Activated CD4-positive, alpha-beta T cell treated with anti-CD3 and anti-CD28 coated beads, Interleukin-2, Interleukin-4, amounts not matched to agents 100 ng/mL and 50 ng/mL, durations not matched to agents 16 hours and 8 hours (primary cell): Measurements from ENCODE around the gene ABHD17A.

ENCODE experiments used
- DNase-seq: peaks from one replicate; pipeline ENCODE4 v3.0.0-alpha.2; 2020; ENCODE audit warnings: low spot score

The ABHD17A gene

GRCh38 chr19:1837625-1838105 lies 47.6 kb downstream of the ABHD17A start:
- no peak for DNase-seq

- no peak for DNase-seq
Observed at GRCh38 chr19:1837222-1837565, 48.1 kb downstream of the ABHD17A start.

- DNase-seq: no peak
Observed at GRCh38 chr19:1836458-1837221, 48.7 kb downstream of the ABHD17A start.

- no peak for DNase-seq
Observed at GRCh38 chr19:1833540-1833939, 51.8 kb downstream of the ABHD17A start.

GRCh38 chr19:1832046-1832663 lies 53.1 kb downstream of the ABHD17A start:
- no peak for DNase-seq

GRCh38 chr19:1830978-1831377 lies 54.3 kb downstream of the ABHD17A start:
- DNase-seq: no peak

- DNase-seq: no peak
Observed at GRCh38 chr19:1830568-1830967, 54.7 kb downstream of the ABHD17A start.

GRCh38 chr19:1829958-1830357 lies 55.3 kb downstream of the ABHD17A start:
- no peak for DNase-seq

- DNase-seq: no peak
Observed at GRCh38 chr19:1828279-1829238, 56.7 kb downstream of the ABHD17A start.

- no peak for DNase-seq
Observed at GRCh38 chr19:1827566-1828278, 57.6 kb downstream of the ABHD17A start.
